HG02623 (cell line): Measurements from ENCODE around the gene TMSB4Y.
A peak's percentile ranks its signal among the peaks of the same experiment; 100 is the strongest.

Experiments
- ATAC-seq: cut with Tn5 transposase; IDR thresholded peaks from one replicate; pipeline ENCODE4 v1.9.1; 2021; ENCODE audit warnings: moderate library complexity; ENCODE audit not compliant: unreplicated experiment

The TMSB4Y gene

DNA sequence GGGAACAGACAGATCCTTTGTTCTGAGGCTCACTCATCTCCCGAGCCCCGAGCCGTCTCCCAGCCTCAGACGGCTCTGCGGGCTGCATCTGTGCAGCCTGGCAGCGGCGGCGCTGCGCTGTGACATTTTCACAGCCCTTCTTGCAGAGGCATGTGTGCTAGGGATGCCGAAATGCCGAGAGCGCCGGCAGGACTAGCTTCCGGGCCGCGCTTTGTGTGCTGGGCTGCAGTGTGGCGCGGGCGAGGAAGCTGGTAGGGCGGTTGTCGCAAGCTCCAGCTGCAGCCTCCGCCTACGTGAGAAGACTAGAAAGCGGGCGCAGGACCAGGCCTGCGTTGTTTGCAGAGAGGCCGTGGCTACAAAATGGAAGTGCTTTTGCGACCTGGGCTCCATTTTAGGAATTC is at the start of gene TMSB4Y:
TSS of gene TMSB4Y (plus strand) at position 332 of the 401 bp plus-strand sequence.
- ATAC-seq: peak; percentile 91

DNA sequence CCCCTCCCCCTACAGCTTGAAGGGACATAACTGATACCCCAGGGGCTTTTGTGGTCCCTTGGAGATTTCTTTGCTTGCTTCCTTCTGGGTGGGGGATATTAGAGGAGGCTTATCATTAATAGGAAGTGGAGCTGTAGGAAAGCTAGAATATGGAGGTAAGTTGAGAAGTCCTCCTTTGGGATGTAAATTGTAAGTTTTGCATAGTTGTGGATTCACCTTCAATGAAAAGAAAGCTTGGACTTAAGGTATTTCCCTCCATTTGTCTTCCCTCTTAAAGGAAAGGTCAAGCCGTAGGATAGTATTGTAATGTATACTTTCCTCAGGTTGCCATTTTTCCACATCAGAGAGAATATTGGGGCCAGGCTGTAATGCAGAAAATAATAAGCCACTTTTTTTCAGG is 39.5 kb upstream of the TMSB4Y start:
- no peak for ATAC-seq

DNA sequence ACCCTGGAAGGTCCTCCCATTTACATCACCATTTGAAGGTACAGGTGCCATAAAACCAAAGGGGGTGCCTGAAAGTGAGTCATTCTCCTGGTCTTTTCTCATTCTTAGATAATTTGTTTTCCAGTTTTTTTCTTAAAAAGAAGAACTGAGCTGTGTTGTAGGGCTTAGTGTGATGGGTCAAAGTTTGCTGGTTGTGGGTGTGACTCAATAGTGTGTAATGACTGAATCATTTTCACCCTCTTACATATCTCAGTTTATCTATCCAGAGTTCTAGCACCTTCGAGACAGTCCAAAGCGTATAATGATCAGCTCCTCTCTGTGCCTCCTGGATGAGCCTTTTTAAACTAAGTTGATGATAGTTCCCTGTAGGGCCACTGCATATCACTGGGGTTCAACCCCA is 32.6 kb upstream of the TMSB4Y start:
- no peak for ATAC-seq

DNA sequence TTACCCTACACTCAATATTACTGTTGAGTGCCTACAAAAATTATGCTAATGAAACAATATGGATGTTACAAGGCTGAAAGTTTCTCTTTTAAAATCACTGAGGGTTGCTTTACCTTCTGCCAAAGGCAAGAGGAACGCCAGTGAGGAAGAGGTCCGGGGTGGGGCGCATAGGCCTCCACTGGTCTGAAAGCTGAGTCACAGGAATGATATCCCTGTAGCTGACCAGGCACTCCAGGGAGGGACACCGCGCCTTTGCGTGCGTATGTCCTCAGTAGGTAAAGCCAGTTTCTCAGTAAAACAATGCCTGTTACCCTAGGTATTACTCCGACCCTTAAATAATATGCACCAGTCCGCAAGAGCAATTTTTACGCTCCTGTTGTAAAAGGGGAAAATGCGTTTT is 1.4 kb upstream of the TMSB4Y start:
- no peak for ATAC-seq

- ATAC-seq: no peak
Measured at GRCh38 chrY:13704121-13704930, 627 bp downstream of the TMSB4Y start.

DNA sequence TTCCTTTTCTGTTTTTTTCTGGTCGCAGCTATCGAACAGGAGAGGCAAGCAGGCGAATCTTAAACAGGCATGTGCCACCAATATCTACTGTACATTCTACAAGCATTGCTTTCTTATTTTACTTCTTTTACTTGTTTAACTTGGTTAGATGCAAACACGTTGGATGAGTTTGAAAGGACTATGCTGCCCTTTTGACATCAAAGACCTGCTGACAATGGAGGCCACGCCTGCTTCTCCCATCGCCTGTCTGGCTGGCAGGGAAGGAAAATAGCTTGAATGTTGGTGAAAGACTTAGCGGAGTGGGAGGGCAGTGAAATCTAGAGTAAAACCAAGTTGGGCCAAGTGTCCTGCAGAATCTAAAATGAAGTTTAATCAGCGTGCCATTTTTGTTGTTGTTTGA is 1.5 kb downstream of the TMSB4Y start:
- no peak for ATAC-seq

- ATAC-seq: no peak
Measured at GRCh38 chrY:13708038-13708437, 4.3 kb downstream of the TMSB4Y start.

- ATAC-seq: no peak
Measured at GRCh38 chrY:13718996-13719395, 15.3 kb downstream of the TMSB4Y start.

DNA sequence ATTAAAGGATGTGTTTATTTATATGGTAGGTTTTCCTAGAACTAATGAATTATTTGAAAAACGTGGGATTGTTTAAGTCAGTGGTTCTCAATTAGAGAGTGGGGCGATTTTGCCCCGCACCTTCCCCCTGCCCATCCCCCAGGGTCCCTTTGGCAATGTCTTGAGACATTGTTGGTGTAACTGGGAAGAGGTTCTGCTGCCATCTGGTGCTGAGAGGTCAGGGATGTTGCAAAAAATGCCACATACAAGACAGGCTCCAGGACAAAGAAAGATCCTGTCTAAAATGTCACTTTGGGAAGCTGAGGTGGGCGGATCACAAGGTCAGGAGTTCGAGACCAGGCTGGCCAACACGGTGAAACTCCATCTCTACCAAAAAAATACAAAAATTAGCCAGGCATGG is 25.8 kb downstream of the TMSB4Y start:
- ATAC-seq: no peak

- ATAC-seq: no peak
Measured at GRCh38 chrY:13738618-13739017, 34.9 kb downstream of the TMSB4Y start.

GRCh38 chrY:13751289-13752071 is 47.8 kb downstream of the TMSB4Y start:
- ATAC-seq: peak; percentile 90

- ATAC-seq: no peak
Measured at GRCh38 chrY:13754661-13755060, 51.0 kb downstream of the TMSB4Y start.
